ENCODE results near the gene SLC24A4.

Gene SLC24A4, protein sequence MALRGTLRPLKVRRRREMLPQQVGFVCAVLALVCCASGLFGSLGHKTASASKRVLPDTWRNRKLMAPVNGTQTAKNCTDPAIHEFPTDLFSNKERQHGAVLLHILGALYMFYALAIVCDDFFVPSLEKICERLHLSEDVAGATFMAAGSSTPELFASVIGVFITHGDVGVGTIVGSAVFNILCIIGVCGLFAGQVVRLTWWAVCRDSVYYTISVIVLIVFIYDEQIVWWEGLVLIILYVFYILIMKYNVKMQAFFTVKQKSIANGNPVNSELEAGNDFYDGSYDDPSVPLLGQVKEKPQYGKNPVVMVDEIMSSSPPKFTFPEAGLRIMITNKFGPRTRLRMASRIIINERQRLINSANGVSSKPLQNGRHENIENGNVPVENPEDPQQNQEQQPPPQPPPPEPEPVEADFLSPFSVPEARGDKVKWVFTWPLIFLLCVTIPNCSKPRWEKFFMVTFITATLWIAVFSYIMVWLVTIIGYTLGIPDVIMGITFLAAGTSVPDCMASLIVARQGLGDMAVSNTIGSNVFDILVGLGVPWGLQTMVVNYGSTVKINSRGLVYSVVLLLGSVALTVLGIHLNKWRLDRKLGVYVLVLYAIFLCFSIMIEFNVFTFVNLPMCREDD

DNA sequence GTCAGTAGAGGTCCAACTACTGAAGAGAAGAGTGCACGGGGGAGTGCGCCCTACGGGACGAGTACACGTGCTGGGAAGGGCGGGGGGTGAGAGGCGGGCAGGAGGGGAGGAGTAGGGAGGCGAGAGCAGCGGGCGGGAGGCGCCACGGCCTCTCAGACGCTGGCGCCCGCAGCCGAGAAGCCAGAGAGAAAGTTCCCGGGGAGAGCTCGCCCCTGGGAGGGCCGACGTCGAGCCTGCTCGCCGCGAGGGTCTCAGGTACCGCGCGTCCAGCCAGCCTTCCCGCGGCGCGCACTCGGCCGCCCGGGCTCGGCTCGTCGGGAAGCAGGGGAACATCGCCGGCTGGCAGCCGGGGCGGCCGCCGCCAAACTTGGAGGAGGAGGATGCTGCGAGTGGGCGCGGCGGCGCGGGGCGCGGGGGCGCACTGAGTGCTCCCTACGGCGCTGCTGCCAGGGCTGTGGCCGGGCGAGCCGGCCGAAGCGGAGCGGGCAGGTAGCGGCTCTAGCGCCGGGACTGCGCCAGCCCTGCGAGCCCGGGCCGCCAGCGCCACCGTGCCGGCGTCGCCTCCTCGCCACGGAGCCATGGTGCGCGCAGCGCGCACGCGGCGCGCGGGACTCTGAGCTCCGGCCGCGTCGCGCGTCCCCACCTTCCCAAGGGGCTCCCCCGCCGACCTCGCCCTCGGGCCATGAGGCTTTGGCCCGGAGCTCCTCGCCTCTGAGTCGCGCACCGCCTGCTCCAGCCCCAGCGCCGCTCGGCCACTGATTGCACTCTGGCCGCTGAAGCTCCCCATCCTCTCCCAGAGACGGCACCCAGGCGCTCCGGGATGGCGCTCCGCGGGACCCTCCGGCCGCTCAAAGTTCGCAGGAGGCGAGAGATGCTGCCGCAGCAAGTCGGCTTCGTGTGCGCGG lies at the start of gene SLC24A4:
Gene SLC24A4 (plus strand): TSS at position 155 of the 905 bp plus-strand sequence. CDS start 666 bp downstream, at position 821.
- peak in 9 of 56 donors; percentile 10 to 58 (median 31) for DNase-seq

DNA sequence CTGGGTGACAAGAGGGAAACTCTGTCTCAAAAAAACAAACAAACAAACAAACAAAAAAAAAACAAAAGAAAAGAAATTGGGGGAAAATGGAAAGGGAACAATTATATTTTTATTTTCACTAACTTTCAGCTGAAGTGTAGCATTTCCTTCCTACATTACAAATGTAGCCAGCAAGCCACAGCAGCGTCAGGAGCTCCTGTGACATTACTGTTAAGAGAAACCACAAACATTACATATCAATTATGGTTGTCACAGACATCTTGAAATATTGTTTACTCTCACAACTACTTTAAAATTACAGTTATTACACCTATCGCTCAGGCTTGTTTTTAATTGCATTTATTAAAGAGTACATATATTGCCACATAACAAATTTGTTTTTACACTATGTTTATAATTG lies 49.8 kb upstream of the SLC24A4 start:
- DNase-seq: no peak

DNA sequence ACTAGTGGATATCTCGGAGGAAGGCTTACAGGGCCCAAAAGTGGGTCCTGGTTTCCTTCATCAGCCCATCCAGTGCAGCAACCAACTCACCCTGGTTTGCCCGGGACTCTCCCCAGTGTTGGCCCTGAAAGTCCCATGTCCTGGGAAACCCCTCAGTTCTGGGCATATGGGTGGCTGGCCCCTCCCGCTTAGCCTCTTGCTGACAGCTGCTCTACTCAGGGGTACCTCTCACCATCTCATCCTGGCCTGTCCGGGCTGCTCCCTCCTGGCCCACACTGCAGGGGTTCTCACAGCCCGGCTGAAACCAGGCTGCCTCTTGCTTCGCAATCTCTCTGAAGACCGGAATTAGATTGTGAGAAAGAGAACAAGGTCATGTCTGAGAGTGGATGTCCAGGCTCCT lies 48.9 kb upstream of the SLC24A4 start:
- no peak for DNase-seq

DNA sequence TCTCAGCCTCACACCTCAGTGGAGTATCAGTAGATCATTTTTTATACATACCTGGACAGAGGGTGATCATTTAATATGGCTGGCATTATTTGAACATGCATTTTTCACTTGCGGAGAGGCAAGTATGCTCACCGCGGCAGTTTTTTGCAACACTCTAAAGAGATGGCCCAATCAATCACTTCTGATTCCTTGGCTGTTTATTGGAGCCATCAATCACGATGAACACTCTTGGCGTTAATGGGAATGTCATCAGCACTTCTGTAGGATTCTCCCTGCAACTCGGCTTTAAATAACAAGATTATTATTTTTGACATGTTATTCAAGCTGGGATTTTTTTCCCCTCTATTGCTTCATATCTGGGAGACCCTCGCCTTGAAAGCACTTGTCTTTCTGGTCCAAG lies 46.9 kb upstream of the SLC24A4 start:
- DNase-seq: no peak

DNA sequence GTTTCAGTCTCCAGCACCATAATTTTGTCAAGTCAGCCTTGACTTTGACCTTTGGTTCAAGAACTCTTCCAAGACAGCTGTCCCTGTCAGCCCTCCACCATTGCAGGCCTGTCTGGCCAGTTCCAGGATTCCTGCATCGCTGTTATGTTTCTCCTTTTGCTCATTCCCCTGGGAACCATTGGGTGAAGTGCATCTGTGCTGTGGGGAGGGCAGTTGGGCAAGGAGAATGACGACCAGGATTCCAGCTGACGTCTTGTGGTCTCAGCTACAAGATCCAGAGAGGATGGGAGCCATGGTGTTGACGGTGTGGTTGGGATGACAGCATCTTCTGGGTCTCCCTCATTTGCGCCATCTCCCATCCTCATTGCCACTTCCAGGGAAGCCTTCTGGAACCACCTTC lies 45.9 kb upstream of the SLC24A4 start:
- DNase-seq: no peak

DNA sequence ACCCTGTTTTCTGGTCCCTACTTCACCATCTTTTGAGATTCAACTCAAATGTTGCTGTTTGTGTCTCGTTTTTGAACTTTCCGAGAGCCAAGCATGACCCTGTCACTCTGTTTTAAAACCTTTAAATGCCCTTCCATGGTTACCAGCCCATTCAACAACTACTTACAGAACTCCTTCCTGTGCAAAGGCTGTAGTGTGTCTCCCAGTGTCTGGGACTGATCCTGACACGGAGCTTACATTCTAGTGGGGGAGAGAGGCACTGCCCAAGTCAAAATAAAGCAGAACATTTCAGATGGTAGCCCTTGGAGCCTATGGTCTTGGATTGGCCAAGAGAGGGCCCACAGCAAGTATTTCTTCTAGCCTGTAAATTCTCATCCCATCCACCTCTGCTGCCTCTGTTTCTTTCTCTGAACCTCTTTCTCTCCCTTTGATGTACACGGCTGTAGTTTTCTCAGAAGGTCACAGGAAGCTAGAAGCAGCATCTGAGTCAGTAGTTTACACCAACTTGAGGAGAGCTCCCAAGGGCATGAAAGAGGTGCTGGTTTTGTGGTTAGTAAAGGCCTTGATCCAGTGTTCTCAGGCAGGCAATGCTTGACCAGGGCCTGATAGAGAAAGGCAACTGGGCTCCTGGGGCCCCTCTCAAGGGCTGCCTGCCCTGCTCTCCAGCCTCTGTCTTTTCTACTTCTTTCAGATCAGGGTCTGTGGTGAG lies 42.3 kb upstream of the SLC24A4 start:
- no peak for DNase-seq

DNA sequence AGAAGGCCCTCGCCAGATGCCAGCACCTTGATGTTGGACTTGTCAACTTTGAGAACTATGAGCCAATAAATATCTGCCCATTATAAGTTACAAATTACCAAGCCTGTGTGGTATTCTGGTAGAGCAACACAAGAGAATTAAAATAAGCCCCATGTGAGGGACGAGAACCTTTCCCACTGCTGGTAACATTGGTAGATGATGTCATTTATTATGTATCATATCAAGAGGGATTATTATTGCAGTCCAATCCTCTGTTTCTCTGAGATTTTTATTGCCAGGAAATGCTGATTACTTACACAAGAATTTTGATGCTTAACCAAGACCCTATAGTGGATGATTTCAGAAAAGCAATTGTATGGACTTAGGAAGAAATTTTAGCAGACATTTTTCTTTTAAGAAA lies 40.3 kb upstream of the SLC24A4 start:
- no peak for DNase-seq

DNA sequence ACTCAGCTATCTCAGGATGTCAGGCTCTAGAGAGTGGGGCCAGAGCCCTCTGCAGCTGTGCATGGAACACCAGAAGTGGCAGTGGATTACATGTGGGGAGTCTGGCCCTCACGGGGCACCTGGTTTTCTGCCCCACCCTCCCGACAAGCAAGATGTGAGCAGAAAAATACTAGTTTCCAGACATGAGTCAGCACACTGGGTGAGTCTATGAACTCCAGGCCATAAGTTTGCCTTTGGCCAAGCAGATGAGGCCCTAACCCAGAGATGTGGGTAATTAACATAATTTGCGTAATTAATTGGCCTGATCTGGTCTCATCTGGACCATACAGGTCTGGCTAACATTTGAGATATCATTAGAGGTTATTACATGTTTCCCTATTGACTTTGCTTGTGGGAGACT lies 37.7 kb upstream of the SLC24A4 start:
- no peak for DNase-seq

DNA sequence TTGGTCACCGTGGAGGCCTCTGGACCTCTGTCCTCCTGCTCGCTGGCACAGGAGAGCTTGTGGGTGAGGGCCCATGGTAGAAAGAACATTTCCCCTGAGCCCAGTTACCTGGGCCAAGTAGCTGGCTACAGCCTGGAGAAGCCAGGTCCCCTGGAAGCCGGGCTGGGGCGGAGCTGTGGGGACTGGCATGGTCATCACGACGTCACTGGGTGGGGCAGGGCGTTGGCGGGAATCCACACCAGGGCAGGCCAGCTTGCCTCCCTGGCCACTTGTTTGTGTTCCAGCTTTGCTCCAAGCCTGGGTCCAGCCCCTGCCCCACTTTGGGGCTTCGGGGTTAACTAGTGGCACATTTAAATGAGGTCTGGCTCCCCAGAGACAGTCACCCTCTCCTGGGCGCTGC lies 35.0 kb upstream of the SLC24A4 start:
- no peak for DNase-seq

DNA sequence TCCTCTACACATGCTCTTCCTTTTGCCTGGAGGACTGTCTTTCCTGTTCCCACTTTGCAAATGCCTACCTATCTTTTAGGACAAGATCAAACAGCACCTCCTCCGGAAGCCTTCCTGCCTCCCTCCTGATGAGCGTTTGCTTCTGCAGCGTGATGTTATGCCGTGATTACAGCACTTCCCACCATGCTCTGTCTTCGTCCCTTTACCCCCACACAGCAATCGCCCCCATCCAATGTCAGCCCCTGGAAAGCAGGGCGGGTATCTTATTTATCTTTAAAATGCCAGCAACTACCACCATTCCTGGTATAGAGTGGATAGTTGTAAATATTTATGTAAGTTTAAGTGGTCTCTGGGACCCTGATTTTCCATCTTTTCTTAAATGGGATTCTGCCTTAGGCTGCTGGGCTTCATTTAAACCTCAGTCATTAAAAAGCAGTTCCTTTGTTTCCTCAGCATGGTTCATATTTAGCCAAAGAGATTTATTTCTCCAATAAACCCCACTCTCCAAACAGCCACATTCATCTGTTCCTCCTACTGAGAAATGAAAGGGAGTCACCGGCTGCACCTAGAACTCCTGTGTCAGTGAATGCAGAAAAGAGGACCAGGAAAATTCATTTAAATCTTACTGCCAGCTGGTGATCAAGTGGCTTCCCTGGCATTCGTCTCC lies 33.8 kb upstream of the SLC24A4 start:
- DNase-seq: no peak

DNA sequence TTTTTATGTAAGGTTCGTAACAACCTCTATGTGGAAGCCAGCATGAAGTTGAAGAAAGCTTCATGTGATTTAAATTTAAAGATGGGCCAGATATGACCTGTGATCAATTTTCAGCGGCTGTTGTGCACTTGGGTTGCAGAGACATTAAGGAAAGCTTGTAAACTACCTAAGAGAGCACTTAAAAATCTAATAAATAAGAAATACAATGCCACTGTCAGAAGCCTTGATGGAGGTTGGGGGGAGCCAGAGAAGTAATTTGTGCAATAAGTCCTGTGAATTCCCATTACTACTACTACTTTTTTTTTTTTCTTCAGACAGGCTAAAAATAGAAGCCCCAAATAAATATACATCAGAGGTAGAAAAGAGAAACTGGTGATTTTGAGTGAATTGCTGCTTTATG lies 30.3 kb upstream of the SLC24A4 start:
- no peak for DNase-seq

DNA sequence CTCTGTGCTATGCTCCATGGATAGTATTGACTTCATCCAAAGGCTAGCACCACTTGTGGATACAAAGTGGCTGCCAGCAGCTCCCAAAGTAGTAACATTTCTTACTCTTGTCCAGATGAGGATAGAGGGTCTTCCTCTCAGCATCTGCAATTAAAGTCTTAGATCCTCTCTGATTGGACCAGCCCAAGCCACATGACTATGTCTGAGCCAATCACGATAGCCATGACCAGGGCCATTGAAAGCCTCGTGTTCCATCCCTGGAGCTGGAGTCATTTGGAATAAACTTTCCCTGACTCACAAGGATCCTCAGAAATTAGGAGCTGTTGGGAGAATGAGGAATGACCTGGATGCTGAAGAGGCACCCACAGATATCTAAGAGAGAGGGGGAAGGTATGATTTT lies 28.5 kb upstream of the SLC24A4 start:
- no peak for DNase-seq

DNA sequence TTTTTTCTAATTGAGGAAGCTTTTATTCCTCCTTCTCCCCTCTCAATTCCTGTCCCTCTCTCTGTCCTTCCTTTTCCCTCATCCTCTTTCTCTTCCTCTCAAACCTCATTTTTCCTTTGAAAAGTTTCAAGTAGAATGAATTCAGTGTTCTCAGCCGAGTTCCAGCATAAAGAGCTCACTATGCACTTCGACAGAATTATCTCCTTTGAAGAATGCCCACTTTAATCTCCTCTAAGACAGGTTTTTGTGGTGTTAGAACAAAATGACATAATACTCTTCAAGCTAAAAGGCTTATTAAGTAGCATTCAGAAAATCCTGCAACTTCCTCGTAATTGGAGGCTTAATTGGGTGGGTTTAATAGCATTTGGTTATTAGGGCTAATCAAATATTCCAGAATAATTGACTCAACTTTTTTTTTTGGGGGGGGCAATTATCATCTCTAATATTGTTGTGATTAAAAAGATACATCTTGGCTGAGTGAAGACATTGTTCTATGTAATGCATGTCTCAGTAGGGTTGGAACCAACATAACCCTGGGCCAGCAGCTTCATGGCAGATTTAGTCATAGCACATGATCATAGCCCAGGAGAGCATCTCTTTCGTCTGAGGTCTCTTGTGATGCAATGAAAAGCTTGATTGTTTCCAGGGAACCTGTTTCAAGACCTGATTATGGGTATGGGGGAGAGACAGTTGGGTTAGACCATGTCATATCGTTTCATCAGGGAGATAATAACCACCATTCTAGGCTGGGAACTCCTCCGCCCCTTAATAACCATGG lies 25.0 kb upstream of the SLC24A4 start:
- DNase-seq: no peak

DNA sequence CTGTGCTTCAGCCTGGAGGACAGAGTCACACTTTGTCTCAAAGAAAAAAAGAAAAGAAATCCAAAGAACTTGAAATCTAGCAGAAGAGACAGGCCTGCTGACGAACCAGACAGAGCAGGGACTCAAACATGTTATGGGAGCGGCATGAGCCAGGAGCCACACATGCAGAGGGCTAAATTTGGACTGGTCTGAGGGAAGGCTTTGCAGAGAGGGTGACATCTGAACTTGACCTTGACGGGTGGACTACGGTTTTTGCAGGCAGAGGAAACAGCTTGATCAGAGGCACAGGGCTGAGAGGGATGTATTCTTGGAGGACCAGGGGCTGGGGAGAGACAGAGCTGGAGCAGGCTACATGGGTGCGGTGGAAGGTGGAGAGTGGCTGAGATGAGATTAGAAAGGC lies 20.5 kb upstream of the SLC24A4 start:
- no peak for DNase-seq

DNA sequence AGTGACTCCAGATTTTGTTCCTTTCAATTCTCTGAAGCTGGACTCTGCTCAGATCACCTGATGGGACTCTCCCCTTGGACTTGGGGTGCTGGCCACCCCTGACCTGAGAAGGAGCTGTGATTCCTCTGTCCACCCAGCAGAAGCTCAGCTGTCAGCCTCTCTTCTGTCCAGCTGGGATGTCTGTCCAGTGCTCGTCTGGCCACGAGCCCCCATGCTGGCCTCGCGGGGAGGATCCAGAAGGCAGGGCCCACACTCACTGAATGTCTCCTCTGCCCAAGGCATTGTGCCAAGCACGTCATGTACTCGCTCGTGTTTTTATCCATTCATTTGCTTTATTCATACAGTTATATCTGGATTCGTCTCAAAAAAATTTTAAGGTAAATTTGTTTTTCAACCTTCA lies 14.2 kb upstream of the SLC24A4 start:
- no peak for DNase-seq

DNA sequence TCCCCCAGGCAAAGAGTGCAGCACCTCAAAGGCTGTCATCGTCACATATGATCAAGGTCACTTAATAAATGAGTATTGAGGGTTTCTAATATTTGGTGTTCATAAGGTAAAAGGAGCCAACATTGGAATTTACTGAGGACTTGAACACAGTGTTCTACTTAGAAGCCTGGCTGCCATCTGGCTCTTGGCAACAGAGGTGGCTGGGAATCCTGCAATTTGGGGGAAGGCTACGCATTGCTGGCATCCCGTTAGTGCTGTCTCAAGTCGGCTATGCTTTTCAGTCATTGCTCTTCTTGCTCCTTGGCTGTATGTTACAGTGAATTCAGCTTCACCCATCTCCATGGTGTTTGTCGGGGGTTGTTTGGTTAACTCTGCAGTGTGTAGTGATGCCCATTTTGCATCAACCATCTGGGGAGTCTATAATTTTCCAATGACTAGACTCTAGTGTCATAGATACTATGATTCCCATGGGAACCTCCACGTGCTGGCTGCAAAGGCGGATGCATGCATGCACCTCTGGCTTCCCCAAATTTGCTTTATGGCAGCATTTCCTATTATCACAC lies 12.9 kb upstream of the SLC24A4 start:
- peak in 5 of 56 donors; percentile 5 to 59 (median 42) for DNase-seq

DNA sequence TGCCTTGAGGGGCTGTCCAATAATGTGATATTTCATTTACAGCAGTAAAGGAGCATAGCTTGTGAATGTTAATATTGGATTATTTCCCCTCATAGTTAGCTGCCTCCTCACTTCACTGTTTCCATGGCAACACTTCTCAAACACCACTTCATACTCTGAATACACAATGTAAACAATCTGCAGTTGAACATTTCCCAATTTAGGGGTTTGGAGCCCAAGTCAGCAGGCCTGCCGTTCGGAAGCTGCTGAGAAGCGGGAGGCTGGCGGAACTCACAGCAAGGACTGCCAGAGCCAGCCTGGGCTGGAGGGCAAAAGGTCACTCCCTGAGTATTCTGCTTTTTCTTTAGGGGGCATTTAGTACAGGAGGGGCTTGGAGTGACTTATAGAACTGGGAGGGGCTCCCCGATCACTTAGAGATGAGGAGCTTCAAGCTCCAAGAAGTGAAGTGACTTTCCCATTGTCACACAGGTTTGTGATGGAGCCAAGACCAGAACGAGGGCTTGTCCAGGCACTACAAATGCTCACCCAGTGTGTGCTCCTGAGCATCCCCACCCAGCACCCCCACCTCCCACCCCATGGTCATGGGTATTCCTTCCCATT lies 12.1 kb upstream of the SLC24A4 start:
- DNase-seq: peak in 21 of 56 donors; percentile 9 to 67 (median 27)

DNA sequence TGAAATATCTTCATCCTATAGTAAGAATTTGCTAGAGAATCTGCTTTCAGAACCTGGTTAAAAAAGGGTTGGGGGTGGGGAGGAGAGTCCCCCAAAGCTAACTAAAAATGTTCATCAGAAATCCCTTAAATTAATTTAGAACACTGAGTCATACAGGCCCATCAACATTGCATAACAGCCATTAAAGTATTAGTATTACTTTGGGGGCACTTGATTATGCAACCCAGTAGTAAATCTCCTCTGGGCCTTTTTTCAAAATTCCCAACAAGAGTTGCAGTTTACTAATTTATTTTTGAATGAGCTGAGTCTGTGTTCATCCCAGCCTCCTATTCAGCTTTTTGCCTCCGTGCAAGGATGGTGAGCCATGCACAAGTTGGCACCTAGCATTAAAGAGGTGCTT lies 8.8 kb upstream of the SLC24A4 start:
- no peak for DNase-seq
